ENCODE data around the gene JMJD8.

The JMJD8 gene

GRCh38 chr16:637081-638018 lies 46.8 kb downstream of the JMJD8 start:
- peak; percentile 55 for DNase-seq

- DNase-seq = peak; percentile 99
Measured at GRCh38 chr16:636206-637080, 47.7 kb downstream of the JMJD8 start, which contains the start of gene METTL26. TSS of gene METTL26 (minus strand) at chr16:636305. CDS start at chr16:636290, 15 bp downstream.

GRCh38 chr16:635573-636205 lies 48.4 kb downstream of the JMJD8 start:
- peak; percentile 46 for DNase-seq

- no peak for DNase-seq
Measured at GRCh38 chr16:634996-635395, 49.1 kb downstream of the JMJD8 start.

- DNase-seq = no peak
Measured at GRCh38 chr16:634051-634670, 50.0 kb downstream of the JMJD8 start.

- DNase-seq = no peak
Measured at GRCh38 chr16:633336-634050, 50.6 kb downstream of the JMJD8 start.

GRCh38 chr16:632486-633335 lies 51.4 kb downstream of the JMJD8 start:
- DNase-seq = no peak

- no peak for DNase-seq
Measured at GRCh38 chr16:631808-632358, 52.3 kb downstream of the JMJD8 start.
